GM13977 (cell line): Measurements from ENCODE around the gene FNIP2.

Experiments
- DNase-seq: peaks from one replicate; pipeline ENCODE4 v3.0.0; 2012; ENCODE audit warnings: low spot score
- CTCF ChIP-seq: IDR thresholded peaks from 2 replicates; pipeline ENCODE4 v1.5.1; 2012; ENCODE audit warnings: mild to moderate bottlenecking, control low read depth; ENCODE audit not compliant: insufficient read depth; ENCODE audit errors: extremely low read depth, missing control alignments
- in situ Hi-C: fragments of 300-500 bp; cut with MboI; formaldehyde crosslinking; loops from one replicate; pipeline ENCODE4 v1.12.0; 2022; ENCODE audit warnings: low sequenced_read_pairs, low pct_unique_long_range_greater_than_20kb, mixed read lengths, inconsistent platforms; ENCODE audit not compliant: unreplicated experiment

Gene FNIP2

GRCh38 chr4:158818560-158819140 is 49.8 kb downstream of the FNIP2 start:
- in situ Hi-C loops, result no loop called here
- TF ChIP-seq CTCF, result no peak
- no peak for DNase-seq

GRCh38 chr4:158819942-158820786 is 51.3 kb downstream of the FNIP2 start:
- no peak for DNase-seq
- in situ Hi-C loops, result no loop called here
- no peak for TF ChIP-seq CTCF

- no peak for DNase-seq
- in situ Hi-C loops, result no loop called here
- TF ChIP-seq CTCF, result no peak
Observed at GRCh38 chr4:158821228-158821971, 52.6 kb downstream of the FNIP2 start.

DNA sequence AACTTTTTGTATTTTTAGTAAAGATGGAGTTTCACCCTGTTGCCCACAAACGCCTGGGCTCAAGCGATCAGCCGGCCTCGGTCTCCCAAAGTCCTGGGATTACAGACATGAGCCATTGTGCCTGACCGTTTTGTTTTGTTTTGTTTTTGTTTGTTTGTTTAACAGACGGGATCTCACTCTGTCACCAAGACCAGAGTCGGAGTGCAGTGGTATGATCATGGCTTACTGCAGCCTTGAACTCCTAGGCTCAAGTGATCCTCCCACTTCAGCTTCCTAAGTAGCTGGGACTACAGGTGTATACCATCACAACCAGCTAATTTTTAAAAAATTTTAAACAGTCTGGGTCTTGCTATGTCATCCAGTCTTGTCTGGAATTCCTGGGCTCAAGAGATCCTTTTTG is 53.5 kb downstream of the FNIP2 start:
- no peak for TF ChIP-seq CTCF
- in situ Hi-C loops, result no loop called here
- no peak for DNase-seq

GRCh38 chr4:158823461-158823873 is 54.6 kb downstream of the FNIP2 start:
- DNase-seq, result no peak
- TF ChIP-seq CTCF, result no peak
- in situ Hi-C loops, result no loop called here

GRCh38 chr4:158824425-158825274 is 55.8 kb downstream of the FNIP2 start:
- in situ Hi-C loops, result no loop called here
- no peak for TF ChIP-seq CTCF
- DNase-seq, result no peak
